Activated CD4-positive, alpha-beta T cell treated with anti-CD3 and anti-CD28 coated beads, Interleukin-2, amount 50 U/mL, for 24 hours (primary cell): ENCODE measurements around the gene NPAS3.

Source experiments
- DNase-seq, 2 donors: peaks; one replicate each; pipeline ENCODE4 v3.0.0-alpha.2; 2020; ENCODE audit warnings: low read depth in 1 of 2, low spot score in 1 of 2

NPAS3 gene

GRCh38 chr14:33734387-33734786 is 795.7 kb downstream of the NPAS3 start:
- DNase-seq: no peak

GRCh38 chr14:33736299-33736825 is 797.7 kb downstream of the NPAS3 start:
- no peak for DNase-seq

GRCh38 chr14:33736979-33737378 is 798.3 kb downstream of the NPAS3 start:
- DNase-seq: no peak

- no peak for DNase-seq
These were observed 798.8 kb downstream of the NPAS3 start for GRCh38 chr14:33737446-33737845.

GRCh38 chr14:33738029-33738428 is 799.4 kb downstream of the NPAS3 start:
- DNase-seq: no peak

- no peak for DNase-seq
These were observed 799.8 kb downstream of the NPAS3 start for GRCh38 chr14:33738491-33738890.

GRCh38 chr14:33740531-33740930 is 801.9 kb downstream of the NPAS3 start:
- DNase-seq: no peak

GRCh38 chr14:33742166-33742565 is 803.5 kb downstream of the NPAS3 start:
- no peak for DNase-seq

- DNase-seq: no peak
These were observed 806.5 kb downstream of the NPAS3 start for GRCh38 chr14:33745163-33745562.

GRCh38 chr14:33747749-33748148 is 809.1 kb downstream of the NPAS3 start:
- DNase-seq: no peak

GRCh38 chr14:33754261-33754660 is 815.6 kb downstream of the NPAS3 start:
- DNase-seq: no peak

GRCh38 chr14:33755358-33755757 is 816.7 kb downstream of the NPAS3 start:
- no peak for DNase-seq

- DNase-seq: no peak
These were observed 818.2 kb downstream of the NPAS3 start for GRCh38 chr14:33756833-33757232.

GRCh38 chr14:33758547-33758946 is 819.9 kb downstream of the NPAS3 start:
- DNase-seq: no peak

GRCh38 chr14:33762161-33762851 is 823.6 kb downstream of the NPAS3 start:
- no peak for DNase-seq

- no peak for DNase-seq
These were observed 826.4 kb downstream of the NPAS3 start for GRCh38 chr14:33764876-33765650.

GRCh38 chr14:33767586-33768457 is 829.1 kb downstream of the NPAS3 start:
- no peak for DNase-seq

- DNase-seq: no peak
These were observed 829.8 kb downstream of the NPAS3 start for GRCh38 chr14:33768458-33768830.

- DNase-seq: no peak
These were observed 834.7 kb downstream of the NPAS3 start for GRCh38 chr14:33773205-33774030.

- DNase-seq: no peak
These were observed 835.5 kb downstream of the NPAS3 start for GRCh38 chr14:33774161-33774560.
